Skeletal muscle tissue (tissue), 4 donors: ENCODE results near the gene EDA. TPM values are rescaled to one million over a fixed set of nuclear protein-coding genes. Genes with fewer than 3 reads are reported as not detected.
"Not testable (repeated sequence)": the region's sequence is repeated elsewhere in the genome, so short reads cannot be mapped to it uniquely, and the experiment has no call there.

Experiments used
- H3K27ac ChIP-seq: one replicate; pipeline ENCODE4 v1.7.0; 2013; ENCODE audit warnings: mild to moderate bottlenecking, low read depth, low read length, inconsistent platforms
- H3K27me3 ChIP-seq, 3 donors: one replicate each; pipeline ENCODE4 v1.7.0; 2013; ENCODE audit warnings: low read length in 3 of 3; ENCODE audit not compliant: control insufficient read depth in 3 of 3, insufficient read depth in 3 of 3
- H3K36me3 ChIP-seq, 3 donors: one replicate each; pipeline ENCODE4 v1.7.0; 2013; ENCODE audit warnings: low read length in 3 of 3; ENCODE audit not compliant: control insufficient read depth in 3 of 3, insufficient read depth in 3 of 3
- H3K4me1 ChIP-seq, 3 donors: one replicate each; pipeline ENCODE4 v1.7.0; 2013; ENCODE audit warnings: low read length in 3 of 3, mild to moderate bottlenecking in 3 of 3; ENCODE audit not compliant: control insufficient read depth in 3 of 3, insufficient read depth in 3 of 3
- H3K4me3 ChIP-seq, 3 donors: one replicate each; pipeline ENCODE4 v1.7.0; 2013; ENCODE audit warnings: low read length in 3 of 3
- H3K9ac ChIP-seq, 3 donors: one replicate each; pipeline ENCODE4 v1.7.0; 2013; ENCODE audit warnings: low read length in 3 of 3, mild to moderate bottlenecking in 3 of 3, moderate library complexity in 2 of 3, low read depth in 1 of 3
- H3K9me3 ChIP-seq, 3 donors: one replicate each; pipeline ENCODE4 v1.7.0; 2013; ENCODE audit warnings: low read length in 3 of 3; ENCODE audit not compliant: control insufficient read depth in 3 of 3
- total RNA-seq: library from RNA; depleted of rRNA; stranded (reverse); fragments of >200 nt; gene quantifications from one replicate; pipeline ENCODE4 v1.2.3, GENCODE V29; 2014
- donor health status: Osteomylitis.

EDA gene
- total RNA-seq, 1 donor from 2014 or later, result 11.0 TPM

- Histone ChIP-seq H3K36me3 (no peaks in the 10 kb centered on the region), H3K4me1 (no peaks in the 10 kb centered on the region), H3K9ac (no peak overlapping the region), H3K9me3 (no peaks in the 10 kb centered on the region), H3K27ac (no peak overlapping the region), H3K4me3 (no peak overlapping the region), H3K27me3 (no peaks in the 10 kb centered on the region)
Measured at GRCh38 chrX:69987691-69988090, 371.8 kb downstream of the EDA start.

- H3K27ac ChIP-seq, result no peak overlapping the region
- no peaks in the 10 kb centered on the region for H3K36me3 ChIP-seq
- peaks cover 0 to 5% (median 0%) of the 10 kb centered on the region in 3 donors for H3K4me1 ChIP-seq
Measured at GRCh38 chrX:69988955-69989394, 373.1 kb downstream of the EDA start.

GRCh38 chrX:69991685-69992084 is 375.8 kb downstream of the EDA start:
- no peak overlapping the region for H3K27ac ChIP-seq
- peaks cover 0 to 5% (median 0%) of the 10 kb centered on the region in 3 donors for H3K4me1 ChIP-seq
- no peak overlapping the region for H3K4me3 ChIP-seq
- no peaks in the 10 kb centered on the region for H3K36me3 ChIP-seq
- H3K9me3 ChIP-seq, result no peaks in the 10 kb centered on the region
- H3K27me3 ChIP-seq, result no peaks in the 10 kb centered on the region
- no peak overlapping the region for H3K9ac ChIP-seq

More at GRCh38 chrX:69988955-69989394, 373.1 kb downstream of the EDA start:
- Histone ChIP-seq H3K4me3 (no peak overlapping the region), H3K27me3 (no peaks in the 10 kb centered on the region), H3K9ac (no peak overlapping the region), H3K9me3 (no peaks in the 10 kb centered on the region)

GRCh38 chrX:69993494-69993893 is 377.6 kb downstream of the EDA start:
- H3K9me3 ChIP-seq, result no peaks in the 10 kb centered on the region
- no peaks in the 10 kb centered on the region for H3K36me3 ChIP-seq
- no peaks in the 10 kb centered on the region for H3K27me3 ChIP-seq
- H3K4me3 ChIP-seq, result no peak overlapping the region
- no peak overlapping the region for H3K9ac ChIP-seq
- H3K4me1 ChIP-seq, result peaks cover 0 to 5% (median 0%) of the 10 kb centered on the region in 3 donors
- no peak overlapping the region for H3K27ac ChIP-seq

- H3K36me3 ChIP-seq, result no peaks in the 10 kb centered on the region
- H3K9ac ChIP-seq, result no peak overlapping the region
- H3K4me3 ChIP-seq, result no peak overlapping the region
- H3K27ac ChIP-seq, result no peak overlapping the region
- no peaks in the 10 kb centered on the region for H3K9me3 ChIP-seq
- H3K27me3 ChIP-seq, result no peaks in the 10 kb centered on the region
- peaks cover 0 to 5% (median 0%) of the 10 kb centered on the region in 3 donors for H3K4me1 ChIP-seq
Measured at GRCh38 chrX:69995362-69996112, 379.6 kb downstream of the EDA start.

GRCh38 chrX:69996113-69996468 is 380.2 kb downstream of the EDA start:
- Histone ChIP-seq H3K27ac (no peak overlapping the region), H3K4me3 (no peak overlapping the region), H3K9ac (no peak overlapping the region), H3K36me3 (no peaks in the 10 kb centered on the region), H3K27me3 (no peaks in the 10 kb centered on the region), H3K4me1 (peaks cover 0 to 5% (median 0%) of the 10 kb centered on the region in 3 donors), H3K9me3 (no peaks in the 10 kb centered on the region)

- not testable (repeated sequence) for H3K4me3 ChIP-seq, H3K4me1 ChIP-seq, H3K9me3 ChIP-seq, H3K27me3 ChIP-seq, H3K36me3 ChIP-seq, H3K9ac ChIP-seq, H3K27ac ChIP-seq
Measured at GRCh38 chrX:69998299-69998698, 382.4 kb downstream of the EDA start.

- Histone ChIP-seq H3K4me1 (no peaks in the 10 kb centered on the region), H3K27ac (no peak overlapping the region), H3K9ac (no peak overlapping the region), H3K27me3 (no peaks in the 10 kb centered on the region), H3K9me3 (no peaks in the 10 kb centered on the region), H3K4me3 (no peak overlapping the region), H3K36me3 (no peaks in the 10 kb centered on the region)
Measured at GRCh38 chrX:70001269-70001668, 385.4 kb downstream of the EDA start.

- Histone ChIP-seq H3K9me3 (no peaks in the 10 kb centered on the region), H3K27me3 (no peaks in the 10 kb centered on the region), H3K4me1 (no peaks in the 10 kb centered on the region), H3K4me3 (no peak overlapping the region), H3K9ac (no peak overlapping the region), H3K36me3 (no peaks in the 10 kb centered on the region), H3K27ac (no peak overlapping the region)
Measured at GRCh38 chrX:70001708-70002341, 385.9 kb downstream of the EDA start.

- Histone ChIP-seq H3K4me1 (peaks cover 0 to under 1% (median under 1%) of the 10 kb centered on the region in 3 donors), H3K4me3 (no peak overlapping the region)
Measured at GRCh38 chrX:70007946-70008345, 392.0 kb downstream of the EDA start.

More at GRCh38 chrX:70007946-70008345, 392.0 kb downstream of the EDA start:
- Histone ChIP-seq H3K9me3 (no peaks in the 10 kb centered on the region), H3K36me3 (no peaks in the 10 kb centered on the region), H3K27ac (no peak overlapping the region), H3K9ac (no peak overlapping the region), H3K27me3 (peaks cover 0 to 7% (median 0%) of the 10 kb centered on the region in 3 donors)
